Right ventricle myocardium inferior (tissue), 1 donor: ENCODE results near the gene EYA3. TPM values are rescaled to one million over a fixed set of nuclear protein-coding genes. Genes with fewer than 3 reads are reported as not detected.

Experiments used
- ATAC-seq: fragments of 200-7000 bp; cut with Tn5 transposase; one replicate; pipeline ENCODE4 v1.9.1; 2020; ENCODE audit warnings: mild to moderate bottlenecking, moderate library complexity
- DNase-seq: peaks from one replicate; pipeline ENCODE4 v3.0.0; 2021; ENCODE audit errors: missing footprints
- intact Hi-C: fragments of 100-400 bp; cut with DNase I; formaldehyde crosslinking; loops from one replicate; pipeline ENCODE4 v1.11.0; 2022
- total RNA-seq: library from RNA; stranded (reverse); fragmentation: NEBNext Ultra II Directional; extraction: Animal tissue kit (Norgen Biotek cat#: 25700); gene quantifications from one replicate; pipeline ENCODE4 v1.2.1, GENCODE V29; 2021
- donor health status: DM: no; HTN: yes; CAD: no; lungs with severe emphysema.

EYA3 gene
- total RNA-seq, 1 donor from 2014 or later, result 18.3 TPM

DNA sequence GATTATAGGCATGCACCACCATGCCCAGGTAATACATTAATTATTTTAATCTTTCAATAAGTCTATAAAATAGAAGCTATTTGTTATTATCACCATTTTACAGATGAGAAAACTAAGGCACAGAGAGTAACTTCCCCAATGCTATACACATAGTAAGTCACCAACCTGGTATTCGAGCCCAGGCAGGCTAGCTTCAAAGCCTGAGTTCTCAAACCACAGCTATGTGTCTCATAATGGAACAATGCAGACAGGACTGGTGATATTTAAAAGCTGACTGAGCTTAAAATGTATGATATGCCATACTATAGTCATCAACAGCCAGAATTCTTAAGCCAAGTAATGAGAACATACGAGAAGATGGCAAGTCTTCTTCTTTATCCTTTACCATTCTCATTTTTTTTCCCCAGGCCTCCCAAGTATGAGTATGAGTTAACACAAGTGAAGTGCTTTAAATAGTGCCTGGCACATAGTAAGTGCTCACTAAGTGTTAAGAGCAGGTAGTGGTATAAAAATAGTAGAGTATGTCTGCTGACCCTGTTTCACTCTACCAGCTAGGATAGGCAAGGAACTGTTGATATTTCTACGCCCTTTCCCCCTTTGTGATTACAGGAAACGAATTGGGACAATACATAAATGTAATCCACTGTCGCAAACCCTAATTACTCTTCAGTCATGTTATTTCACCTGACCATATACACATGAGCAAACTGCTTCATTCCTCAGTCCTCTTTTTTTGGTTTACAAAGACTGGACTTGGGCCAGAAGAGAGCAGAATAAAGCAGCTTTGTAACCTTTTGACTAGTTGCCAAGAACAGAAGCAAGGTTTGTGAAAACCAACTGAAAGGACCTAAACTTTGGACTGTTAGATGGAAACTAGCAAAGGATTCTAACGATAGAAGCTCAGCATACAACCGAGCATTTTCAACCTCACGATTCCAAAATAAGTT is 9.5 kb downstream of the EYA3 start:
- ATAC-seq, result peak; percentile 81
- intact Hi-C loops, result no loop called here
- DNase-seq, result no peak

GRCh38 chr1:28078262-28078661 is 10.1 kb downstream of the EYA3 start:
- ATAC-seq (peak; percentile 63), DNase-seq (no peak)
- intact Hi-C loops, result no loop called here

GRCh38 chr1:28074892-28075511 is 13.4 kb downstream of the EYA3 start:
- ATAC-seq (no peak), DNase-seq (no peak)
- intact Hi-C loops, result no loop called here

- intact Hi-C loops, result no loop called here
- DNase-seq (no peak), ATAC-seq (no peak)
These were observed 14.5 kb downstream of the EYA3 start for GRCh38 chr1:28073867-28074266.

- ATAC-seq (no peak), DNase-seq (no peak)
- intact Hi-C loops, result no loop called here
These were observed 16.6 kb downstream of the EYA3 start for GRCh38 chr1:28071813-28072212.

- DNase-seq, result no peak
- intact Hi-C loops, result no loop called here
- no peak for ATAC-seq
These were observed 17.5 kb downstream of the EYA3 start for GRCh38 chr1:28070725-28071593.

GRCh38 chr1:28067523-28068090 is 20.8 kb downstream of the EYA3 start:
- ATAC-seq (no peak), DNase-seq (no peak)
- intact Hi-C loops, result no loop called here

- ATAC-seq, result no peak
- no peak for DNase-seq
- intact Hi-C loops, result no loop called here
These were observed 21.8 kb downstream of the EYA3 start for GRCh38 chr1:28066393-28067154.

- DNase-seq (no peak), ATAC-seq (no peak)
- intact Hi-C loops, result no loop called here
These were observed 24.3 kb downstream of the EYA3 start for GRCh38 chr1:28064064-28064463.

GRCh38 chr1:28062806-28063205 is 25.6 kb downstream of the EYA3 start:
- intact Hi-C loops, result no loop called here
- no peak for DNase-seq
- ATAC-seq, result no peak

- intact Hi-C loops, result no loop called here
- ATAC-seq (no peak), DNase-seq (no peak)
These were observed 29.2 kb downstream of the EYA3 start for GRCh38 chr1:28058971-28059878.

GRCh38 chr1:28058168-28058567 is 30.2 kb downstream of the EYA3 start:
- intact Hi-C loops, result no loop called here
- ATAC-seq, result no peak
- DNase-seq, result no peak

GRCh38 chr1:28056129-28056925 is 32.1 kb downstream of the EYA3 start:
- ATAC-seq (no peak), DNase-seq (no peak)
- intact Hi-C loops, result no loop called here

GRCh38 chr1:28050776-28051175 is 37.6 kb downstream of the EYA3 start:
- ATAC-seq (no peak), DNase-seq (no peak)
- intact Hi-C loops, result no loop called here

- intact Hi-C loops, result no loop called here
- DNase-seq (no peak), ATAC-seq (no peak)
These were observed 41.7 kb downstream of the EYA3 start for GRCh38 chr1:28046716-28047115.

GRCh38 chr1:28045777-28046176 is 42.6 kb downstream of the EYA3 start:
- DNase-seq (no peak), ATAC-seq (no peak)
- intact Hi-C loops, result no loop called here

DNA sequence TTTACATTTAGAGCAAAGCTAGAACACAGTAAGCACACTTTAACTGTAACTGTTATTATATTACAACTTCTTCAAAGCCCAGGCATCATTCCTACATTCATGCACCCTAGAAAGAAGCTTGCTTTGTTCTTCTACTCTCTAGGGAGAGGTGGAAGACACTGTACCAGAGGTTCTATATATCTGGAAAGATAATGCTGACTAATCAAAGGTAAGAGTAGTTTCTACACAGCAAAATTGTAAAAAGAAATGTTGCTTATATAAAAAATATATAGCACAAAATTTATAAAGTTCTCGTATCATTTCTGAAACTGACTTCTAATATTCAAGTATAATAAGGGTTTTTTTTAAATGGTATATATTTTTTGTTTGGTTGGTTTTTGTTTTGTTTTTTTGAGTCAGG is 44.0 kb downstream of the EYA3 start:
- intact Hi-C loops, result no loop called here
- ATAC-seq, result no peak
- no peak for DNase-seq
